ENCODE data around the gene RPTN. TPM values are rescaled to one million over a fixed set of nuclear protein-coding genes. Genes with fewer than 3 reads are reported as not detected.
"Not testable (repeated sequence)": the region's sequence is repeated elsewhere in the genome, so short reads cannot be mapped to it uniquely, and the experiment has no call there.

Gene RPTN
- total RNA-seq, 1 experiment from 2014 or later: not detected

DNA sequence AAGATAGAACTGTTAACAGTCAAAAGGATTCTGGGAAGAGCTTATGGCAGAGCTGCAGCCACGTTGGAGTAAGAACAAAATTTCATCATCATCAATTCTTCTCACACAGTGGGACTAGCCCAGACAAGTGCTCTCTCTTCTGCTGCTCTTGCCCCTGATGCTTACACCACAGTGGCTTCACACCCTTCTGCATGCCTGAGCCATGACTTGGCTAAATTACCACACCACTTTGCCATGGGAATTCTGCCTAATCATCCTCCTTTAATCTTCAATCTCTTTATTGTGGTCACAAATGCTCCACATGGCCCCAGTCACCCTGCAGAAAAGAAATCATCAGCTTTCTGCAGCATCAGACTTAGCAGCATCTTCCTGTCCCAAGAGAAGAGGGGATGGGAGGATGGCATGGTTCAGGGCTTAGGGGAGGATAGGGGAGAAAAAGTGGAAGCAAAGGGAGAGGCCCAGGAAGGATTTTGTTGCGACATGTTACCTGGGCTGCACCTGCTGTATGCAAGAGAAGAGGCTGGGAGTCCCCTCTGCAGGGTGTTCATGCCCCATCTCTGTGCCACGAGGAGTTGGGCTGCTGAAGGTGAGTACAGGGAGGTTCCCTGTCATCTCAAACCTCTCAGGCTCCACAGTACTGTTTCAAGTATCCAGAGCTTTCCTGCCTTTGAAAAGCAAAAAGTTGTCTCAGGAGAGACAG lies 9.0 kb upstream of the RPTN start:
- DNase-seq (ENCODE audit: low spot score): no peak
- in situ Hi-C loops (cut with HindIII; ENCODE audit: low sequenced_read_pairs): no loop called here

DNA sequence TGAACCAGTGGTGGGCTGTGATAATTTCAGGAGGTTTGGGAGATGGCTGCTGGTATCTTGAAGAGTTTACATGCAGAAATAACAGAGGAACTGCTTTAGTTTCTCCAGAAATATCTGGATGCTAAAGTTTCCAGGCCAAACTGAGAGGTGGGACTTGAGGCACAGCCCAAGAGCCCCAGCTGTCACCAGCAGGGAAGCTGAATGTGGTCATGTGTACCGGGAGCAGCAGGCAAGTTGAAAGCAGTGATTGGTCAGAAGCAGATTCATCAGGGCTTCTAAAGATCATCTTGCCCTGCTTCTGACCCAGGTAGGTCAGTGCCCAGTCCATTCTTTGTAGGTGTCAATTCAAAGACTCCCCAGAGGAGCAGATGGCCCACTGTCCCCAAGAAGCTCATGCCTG lies 7.9 kb upstream of the RPTN start:
- DNase-seq (ENCODE audit: low spot score): no peak
- in situ Hi-C loops (cut with HindIII; ENCODE audit: low sequenced_read_pairs): no loop called here

DNA sequence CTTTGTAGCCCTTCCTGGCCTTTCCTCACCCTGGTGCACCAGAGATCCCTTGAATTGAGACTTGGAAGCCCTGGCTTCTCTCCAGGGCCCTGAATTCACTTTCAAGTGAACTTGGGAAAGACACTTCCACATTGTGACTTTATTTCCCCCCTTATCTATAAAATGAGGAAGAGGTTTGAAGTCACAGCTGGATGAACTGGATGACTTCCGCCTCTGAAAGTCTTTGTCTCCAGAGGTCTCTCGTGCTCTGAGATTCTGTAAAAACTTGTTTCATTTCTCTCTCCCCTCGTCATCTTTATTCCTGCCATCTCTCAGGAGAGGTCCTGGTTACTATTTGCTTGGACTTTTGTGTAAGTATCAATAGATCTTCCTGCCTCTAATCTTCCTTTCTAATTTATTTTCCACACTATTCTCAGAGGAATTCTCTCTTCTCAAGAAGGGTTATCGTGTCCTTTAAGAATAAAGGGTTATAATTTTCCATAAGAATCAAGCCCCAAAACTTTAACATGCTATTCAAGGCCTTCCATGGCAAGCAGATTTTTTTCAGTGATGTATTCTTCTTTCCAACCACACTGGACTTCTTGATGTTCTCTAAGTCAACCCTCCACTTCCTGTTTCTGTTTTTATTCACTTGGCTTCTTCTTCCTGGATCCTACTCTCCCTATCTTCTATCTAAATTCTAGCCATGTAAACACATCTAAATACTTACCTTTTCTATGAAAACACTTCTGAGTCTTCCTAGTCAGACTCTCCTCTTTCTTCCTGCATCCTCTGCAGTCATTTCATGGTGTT lies 6.5 kb upstream of the RPTN start:
- DNase-seq (ENCODE audit: low spot score): no peak
- in situ Hi-C loops (cut with HindIII; ENCODE audit: low sequenced_read_pairs): no loop called here

DNA sequence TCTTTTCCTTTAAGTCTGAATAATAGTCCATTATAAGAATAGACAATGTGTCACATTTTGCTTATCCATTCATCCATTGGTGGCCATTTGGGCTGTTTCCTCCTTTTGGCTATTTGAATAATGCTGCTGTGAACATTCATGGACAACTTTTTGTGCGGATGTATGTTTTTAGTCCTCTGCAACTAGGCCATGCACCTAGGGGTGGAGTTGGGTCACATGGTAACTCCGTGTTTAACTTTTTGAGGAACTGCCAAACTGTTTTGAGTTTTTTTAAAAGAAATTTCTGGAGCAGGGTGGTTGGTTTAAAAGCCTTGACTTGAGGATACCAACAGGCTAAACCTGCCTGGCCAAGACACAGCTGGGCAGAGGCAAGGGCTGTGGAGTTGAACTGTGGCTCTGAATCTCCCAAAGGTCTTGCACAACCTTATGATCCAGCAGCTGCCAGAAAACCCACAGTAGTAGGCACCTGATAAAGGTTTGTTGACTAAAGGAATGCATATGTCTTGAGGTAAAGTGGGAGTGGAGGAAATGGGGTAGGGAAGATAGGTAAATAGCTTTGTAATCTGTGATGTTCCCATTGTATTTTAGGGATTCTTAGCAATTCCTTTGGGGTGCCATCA lies 5.6 kb upstream of the RPTN start:
- in situ Hi-C loops (cut with HindIII; ENCODE audit: low sequenced_read_pairs): no loop called here
- no peak for DNase-seq (ENCODE audit: low spot score)

- in situ Hi-C loops (cut with HindIII; ENCODE audit: low sequenced_read_pairs): no loop called here
Measured at GRCh38 chr1:152162792-152163463, 3.9 kb upstream of the RPTN start.

DNA sequence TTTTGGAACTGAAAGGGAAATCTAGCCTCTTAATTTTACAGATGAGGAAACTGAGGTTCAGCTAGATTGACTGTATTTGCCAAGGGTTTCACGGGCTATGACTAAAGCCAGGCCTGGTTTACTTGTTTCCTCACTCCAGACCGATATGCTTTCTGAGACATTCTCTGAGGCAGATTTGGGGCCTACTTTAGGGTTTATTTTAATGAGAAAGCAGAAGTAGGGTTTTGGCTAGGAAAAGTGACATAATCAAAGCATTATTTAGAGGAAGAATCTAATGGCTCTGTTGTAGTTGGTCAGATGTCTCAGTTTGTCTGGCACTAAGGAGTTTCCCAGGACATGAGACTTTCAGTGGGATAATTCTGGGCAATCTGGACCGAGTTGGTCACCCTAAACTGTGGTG lies 1.5 kb upstream of the RPTN start:
- DNase-seq (ENCODE audit: low spot score): no peak
- in situ Hi-C loops (cut with HindIII; ENCODE audit: low sequenced_read_pairs): no loop called here

More at GRCh38 chr1:152162792-152163463, 3.9 kb upstream of the RPTN start:
- no peak for DNase-seq (ENCODE audit: low spot score)

DNA sequence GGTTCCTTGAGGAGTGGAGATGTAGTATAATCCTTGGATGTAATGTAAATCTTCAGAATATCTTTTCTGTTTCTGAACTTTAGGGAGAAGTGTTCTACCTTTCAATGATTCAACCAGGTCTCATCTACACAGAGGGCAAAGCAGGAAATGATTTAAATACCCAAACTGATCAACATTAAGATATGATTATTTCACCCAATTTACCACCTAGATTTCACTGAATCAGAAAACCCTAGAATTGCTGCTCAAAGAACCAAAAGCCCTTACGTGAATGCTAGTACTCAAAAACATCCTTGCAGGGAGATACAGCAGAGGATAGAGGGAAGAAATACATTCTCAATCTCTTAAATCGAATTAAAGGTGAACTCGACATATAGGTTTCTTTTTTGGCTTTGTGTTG lies 5.0 kb downstream of the RPTN start:
- DNase-seq (ENCODE audit: low spot score): no peak
- in situ Hi-C loops (cut with HindIII; ENCODE audit: low sequenced_read_pairs): no loop called here

GRCh38 chr1:152151646-152152045 lies 7.4 kb downstream of the RPTN start:
- DNase-seq (ENCODE audit: low spot score): no peak
- in situ Hi-C loops (cut with HindIII; ENCODE audit: low sequenced_read_pairs): no loop called here

GRCh38 chr1:152148981-152149380 lies 10.0 kb downstream of the RPTN start:
- no peak for DNase-seq (ENCODE audit: low spot score)
- in situ Hi-C loops (cut with HindIII; ENCODE audit: low sequenced_read_pairs): no loop called here

DNA sequence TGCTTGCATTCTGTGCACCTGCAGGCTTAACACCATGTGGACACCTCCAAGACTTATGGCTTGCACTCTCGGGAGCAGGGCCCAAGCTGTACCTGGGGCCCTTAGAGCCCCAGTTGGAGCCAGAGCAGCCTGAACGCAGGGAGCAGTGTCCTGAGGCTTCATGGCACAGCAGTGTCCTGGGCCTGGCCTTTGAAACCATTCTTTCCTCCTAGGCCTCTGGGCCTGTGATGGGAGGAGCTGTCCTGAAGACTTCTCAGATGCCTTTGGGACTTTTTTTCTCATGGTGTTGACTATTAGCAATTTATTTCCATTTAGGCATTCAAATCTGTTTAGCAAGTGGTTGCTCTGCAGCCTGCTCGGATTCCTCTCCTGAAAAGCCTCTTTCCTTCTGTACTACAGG lies 11.0 kb downstream of the RPTN start:
- no peak for DNase-seq (ENCODE audit: low spot score)
- in situ Hi-C loops (cut with HindIII; ENCODE audit: low sequenced_read_pairs): no loop called here

DNA sequence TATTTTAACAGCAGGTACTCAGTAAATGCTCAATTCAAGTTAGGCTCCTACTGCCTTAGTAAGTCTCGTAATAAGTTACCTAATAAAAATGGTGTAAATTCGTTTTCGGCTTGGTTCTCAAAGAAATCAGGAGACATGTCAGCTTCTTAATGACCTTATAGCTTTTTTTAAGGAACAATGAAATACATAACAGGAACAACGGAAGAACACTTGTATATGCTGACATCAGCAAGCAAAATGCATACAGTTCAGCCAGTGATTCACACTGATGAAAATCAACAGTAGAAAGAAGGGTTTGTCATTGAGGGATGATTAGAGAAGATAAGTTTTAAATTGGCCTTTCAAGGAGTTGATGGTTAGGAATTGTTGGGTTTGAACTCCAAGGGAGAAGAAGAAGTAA lies 13.3 kb downstream of the RPTN start:
- in situ Hi-C loops (cut with HindIII; ENCODE audit: low sequenced_read_pairs): no loop called here
- DNase-seq (ENCODE audit: low spot score): no peak

- DNase-seq (ENCODE audit: low spot score); in situ Hi-C loops (cut with HindIII; ENCODE audit: low sequenced_read_pairs): not testable (repeated sequence)
Measured at GRCh38 chr1:152144674-152145183, 14.3 kb downstream of the RPTN start.

DNA sequence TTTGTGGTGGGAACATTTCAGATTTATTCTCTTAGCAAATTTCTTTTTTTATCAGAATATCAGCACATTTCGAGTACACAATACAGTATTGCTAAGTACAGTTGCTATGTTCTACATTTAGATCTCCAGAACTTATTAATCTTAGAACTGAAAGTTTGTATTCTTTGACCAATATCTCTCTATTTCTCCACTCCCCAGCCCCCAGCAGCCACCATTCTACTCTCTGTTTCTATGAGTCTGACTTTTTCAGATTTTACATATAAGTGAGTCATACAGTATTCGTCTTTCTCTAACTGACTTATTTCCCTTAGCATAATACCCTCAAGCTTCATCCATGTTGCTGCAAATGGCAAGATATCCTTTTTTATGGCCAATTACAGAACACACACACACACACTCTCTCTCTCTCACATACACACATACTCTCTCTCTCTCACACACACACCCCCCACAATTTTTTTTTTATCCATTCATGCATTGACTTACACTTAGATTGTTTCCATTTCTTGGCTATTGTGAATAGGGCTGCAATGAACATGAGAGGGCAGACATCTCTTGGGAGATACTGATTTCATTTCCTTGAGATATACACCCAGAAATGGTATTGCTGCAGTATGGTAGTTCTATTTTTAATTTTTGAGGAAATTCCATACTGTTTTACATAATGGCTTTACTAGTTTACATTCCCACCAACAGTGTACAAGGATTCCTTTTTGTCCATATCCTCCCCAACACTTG lies 15.7 kb downstream of the RPTN start:
- no peak for DNase-seq (ENCODE audit: low spot score)
- in situ Hi-C loops (cut with HindIII; ENCODE audit: low sequenced_read_pairs): no loop called here

- DNase-seq (ENCODE audit: low spot score): peak; percentile 21
- in situ Hi-C loops (cut with HindIII; ENCODE audit: low sequenced_read_pairs): no loop called here
Measured at GRCh38 chr1:152141971-152142584, 16.9 kb downstream of the RPTN start.

DNA sequence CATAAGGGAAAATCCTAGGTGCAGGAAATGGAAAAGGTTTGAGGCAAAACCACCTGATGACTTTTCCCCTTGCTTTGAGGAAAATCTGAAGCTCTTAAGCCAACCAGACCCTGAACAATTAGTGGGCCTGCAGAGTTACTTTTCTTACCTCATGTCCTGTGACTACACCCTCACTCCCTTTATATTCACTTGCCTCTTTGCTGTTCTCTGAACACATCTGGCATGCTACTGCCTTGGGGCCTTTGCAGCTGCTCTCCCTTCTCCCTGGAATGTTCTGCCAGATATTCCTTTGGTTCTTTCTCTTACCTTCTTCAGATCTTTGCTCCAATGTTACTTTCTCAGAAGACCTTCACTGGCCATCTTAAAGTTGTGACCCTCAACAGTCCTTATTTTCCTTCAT lies 21.8 kb downstream of the RPTN start:
- in situ Hi-C loops (cut with HindIII; ENCODE audit: low sequenced_read_pairs): no loop called here
- DNase-seq (ENCODE audit: low spot score): no peak

DNA sequence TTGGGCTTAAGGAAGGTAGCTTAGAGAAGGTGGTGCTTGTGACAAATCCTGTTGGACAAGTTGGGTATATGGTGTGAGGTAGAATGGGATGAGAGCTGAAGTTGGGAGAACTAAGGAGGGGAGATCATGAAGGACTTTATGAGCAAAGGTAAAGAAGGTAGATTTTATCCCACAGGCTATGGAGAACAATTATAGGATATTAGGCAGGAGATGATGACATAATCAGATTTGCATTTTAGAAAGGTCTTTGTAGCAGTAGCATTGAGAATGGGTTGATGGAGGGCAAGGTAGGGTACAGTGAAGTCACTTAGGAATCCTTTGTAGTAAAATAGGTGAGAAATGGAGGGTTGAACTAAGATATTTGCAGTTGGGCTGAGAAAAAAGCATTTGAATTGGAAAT lies 28.8 kb downstream of the RPTN start:
- DNase-seq (ENCODE audit: low spot score): no peak
- in situ Hi-C loops (cut with HindIII; ENCODE audit: low sequenced_read_pairs): no loop called here

GRCh38 chr1:152127673-152128072 lies 31.4 kb downstream of the RPTN start:
- in situ Hi-C loops (cut with HindIII; ENCODE audit: low sequenced_read_pairs): no loop called here
- DNase-seq (ENCODE audit: low spot score): no peak

DNA sequence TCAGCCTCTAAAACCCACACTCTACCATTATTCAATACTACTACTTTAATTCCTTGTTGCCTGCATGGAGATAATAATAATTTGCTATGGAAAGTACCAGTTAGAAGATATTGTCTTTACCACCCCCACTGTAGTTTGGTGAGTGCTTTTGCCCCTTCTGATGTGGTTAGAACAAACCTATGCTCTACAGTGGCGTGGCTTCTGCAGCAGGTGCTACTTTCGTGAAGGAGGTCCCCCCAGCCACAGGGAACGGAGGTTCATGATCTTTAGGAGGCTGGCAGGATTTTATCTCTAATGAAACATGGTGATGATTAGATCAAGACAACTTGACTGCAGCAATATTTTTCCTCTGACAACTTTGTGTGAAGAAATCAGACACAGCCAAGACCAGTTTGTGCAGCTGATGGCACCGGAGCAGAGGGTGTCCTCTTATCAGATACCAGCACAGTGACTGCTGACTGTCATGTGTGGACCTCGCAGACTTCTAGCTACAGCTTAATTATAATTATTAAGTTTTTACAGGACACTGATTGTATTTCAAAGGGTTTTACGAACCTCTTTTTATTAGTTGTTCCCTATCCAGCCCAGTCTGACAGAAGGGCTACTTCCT lies 33.1 kb downstream of the RPTN start:
- no peak for DNase-seq (ENCODE audit: low spot score)
- in situ Hi-C loops (cut with HindIII; ENCODE audit: low sequenced_read_pairs): no loop called here
